RPMI7951 (cell line): ENCODE data around the gene MYL9. TPM values are rescaled to one million over a fixed set of nuclear protein-coding genes. Genes with fewer than 3 reads are reported as not detected.
"Not testable (repeated sequence)": the region's sequence is repeated elsewhere in the genome, so short reads cannot be mapped to it uniquely, and the experiment has no call there.

ENCODE experiments used
- DNase-seq: peaks from one replicate; pipeline ENCODE4 v3.0.0-alpha.2; 2012; ENCODE audit warnings: low read depth
- total RNA-seq: library from RNA; depleted of rRNA; stranded (reverse); fragments of >200 nt; shearing (Covaris generic); gene quantifications from 2 replicates; pipeline ENCODE4 v1.2.3, GENCODE V29; 2014

The MYL9 gene
- total RNA-seq, 1 experiment from 2014 or later, result 20.3 TPM

DNA sequence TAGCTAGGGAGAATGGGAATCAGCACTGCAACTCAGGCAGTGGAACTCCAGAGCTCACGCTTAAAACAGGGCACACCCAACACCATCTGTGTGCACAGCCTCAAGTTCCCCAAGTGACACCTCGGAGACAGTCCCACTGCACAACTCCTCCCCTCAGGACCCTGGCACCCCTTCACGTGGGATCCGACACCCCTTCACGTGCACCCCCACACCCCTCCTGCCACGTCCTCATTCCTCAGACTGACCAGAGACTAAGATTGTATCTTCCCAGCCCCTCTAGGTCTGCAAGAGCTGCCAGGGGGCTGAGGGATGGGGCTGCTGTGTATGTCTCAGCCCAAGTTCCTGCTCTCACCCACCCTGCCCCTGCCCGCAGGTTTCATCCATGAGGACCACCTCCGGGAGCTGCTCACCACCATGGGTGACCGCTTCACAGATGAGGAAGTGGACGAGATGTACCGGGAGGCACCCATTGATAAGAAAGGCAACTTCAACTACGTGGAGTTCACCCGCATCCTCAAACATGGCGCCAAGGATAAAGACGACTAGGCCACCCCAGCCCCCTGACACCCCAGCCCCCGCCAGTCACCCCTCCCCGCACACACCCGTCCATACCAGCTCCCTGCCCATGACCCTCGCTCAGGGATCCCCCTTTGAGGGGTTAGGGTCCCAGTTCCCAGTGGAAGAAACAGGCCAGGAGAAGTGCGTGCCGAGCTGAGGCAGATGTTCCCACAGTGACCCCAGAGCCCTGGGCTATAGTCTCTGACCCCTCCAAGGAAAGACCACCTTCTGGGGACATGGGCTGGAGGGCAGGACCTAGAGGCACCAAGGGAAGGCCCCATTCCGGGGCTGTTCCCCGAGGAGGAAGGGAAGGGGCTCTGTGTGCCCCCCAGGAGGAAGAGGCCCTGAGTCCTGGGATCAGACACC, 7.6 kb downstream of the MYL9 start:
- no peak for DNase-seq

DNA sequence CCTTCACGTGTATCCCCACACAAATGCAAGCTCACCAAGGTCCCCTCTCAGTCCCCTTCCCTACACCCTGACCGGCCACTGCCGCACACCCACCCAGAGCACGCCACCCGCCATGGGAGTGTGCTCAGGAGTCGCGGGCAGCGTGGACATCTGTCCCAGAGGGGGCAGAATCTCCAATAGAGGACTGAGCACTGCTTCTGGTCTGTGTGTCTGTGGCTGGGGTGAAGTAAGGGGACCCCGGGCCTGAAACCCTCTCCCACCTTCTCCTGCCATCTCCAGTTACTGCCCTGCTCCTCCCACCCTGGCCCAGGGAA, 8.3 kb downstream of the MYL9 start:
- DNase-seq, result no peak

DNA sequence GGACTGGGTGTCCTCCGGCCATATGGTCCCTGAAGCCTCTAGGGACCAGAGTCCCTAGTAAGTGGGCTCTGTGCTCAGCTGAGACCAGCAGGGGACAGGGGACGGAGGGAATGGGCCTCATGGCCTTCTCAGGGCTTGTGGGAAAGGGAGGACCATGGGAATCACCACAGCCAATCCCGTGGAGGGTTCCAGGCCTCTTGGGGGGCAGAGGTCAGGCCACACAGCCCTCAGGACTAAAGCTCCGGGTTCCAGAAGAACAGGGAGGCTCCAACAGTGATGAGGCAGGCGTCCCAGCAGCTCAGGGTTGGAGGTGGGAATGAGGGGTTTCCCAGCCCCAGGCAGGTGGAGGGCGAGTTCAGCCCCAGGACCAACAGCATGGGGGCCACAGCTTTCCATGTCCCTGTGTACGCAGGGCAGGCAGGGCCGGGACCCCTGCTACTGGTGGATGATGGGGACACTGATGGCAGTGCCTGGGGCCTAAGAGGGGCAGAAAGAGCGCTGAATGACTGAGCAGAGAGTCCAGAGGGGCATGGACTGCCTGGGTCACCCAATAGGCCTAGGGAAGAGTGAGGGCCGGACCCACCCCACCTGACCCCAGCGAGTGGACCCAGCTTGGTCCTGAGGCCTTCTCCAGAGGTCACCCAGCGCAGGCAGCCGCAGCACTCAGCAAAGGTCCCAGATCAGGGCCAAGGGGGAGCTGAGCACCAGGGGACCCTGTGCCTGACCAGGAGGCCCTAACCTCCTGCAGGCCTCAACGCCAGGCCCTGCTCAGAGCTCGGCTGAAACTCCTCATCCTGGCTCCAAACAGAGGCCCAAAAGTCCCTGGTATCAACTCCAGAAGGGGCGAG, 8.8 kb downstream of the MYL9 start:
- DNase-seq, result no peak

DNA sequence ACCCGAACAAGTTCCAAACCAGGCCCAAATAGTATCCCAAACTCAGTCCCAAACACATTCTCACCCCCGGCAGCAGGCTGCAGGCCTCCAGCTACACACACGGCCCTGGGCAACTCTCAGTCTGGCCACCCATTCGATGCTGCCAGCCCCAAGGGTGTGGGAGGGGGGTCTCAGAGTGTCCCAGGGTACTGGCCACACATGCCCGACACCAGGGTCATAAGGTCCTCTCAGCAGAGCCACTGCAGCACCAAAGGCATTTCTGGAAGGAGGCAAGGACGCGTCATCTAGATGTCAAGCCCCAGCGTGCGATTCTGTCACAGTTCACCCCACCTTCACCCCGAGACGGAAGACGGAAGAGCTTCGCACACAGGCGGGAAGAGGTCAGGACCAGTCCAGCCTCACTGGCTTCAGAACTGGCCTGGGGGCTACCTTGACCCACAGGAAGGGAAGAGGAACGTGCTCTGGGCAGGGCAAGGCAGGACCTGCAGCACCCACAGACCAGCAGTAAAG, 9.5 kb downstream of the MYL9 start:
- DNase-seq, result no peak

DNA sequence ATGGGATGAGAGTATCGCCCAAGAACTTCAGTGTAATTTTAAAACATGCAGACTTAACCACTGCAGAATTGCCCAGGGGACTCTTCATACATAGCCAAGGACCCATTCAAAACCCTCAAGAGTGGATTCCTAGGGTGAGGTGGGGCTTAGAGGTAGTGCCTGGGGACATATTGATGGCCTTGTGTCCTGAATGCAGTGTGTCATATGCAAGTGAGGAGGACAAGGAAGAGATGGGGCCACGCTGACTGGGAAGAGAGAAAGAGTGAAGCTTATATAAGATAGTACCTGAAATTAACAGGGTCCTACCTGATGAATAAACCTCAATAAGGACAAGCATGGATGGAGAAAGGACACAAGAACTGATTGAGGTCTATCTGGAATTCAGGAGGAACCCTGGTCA, 13.9 kb downstream of the MYL9 start:
- no peak for DNase-seq

DNA sequence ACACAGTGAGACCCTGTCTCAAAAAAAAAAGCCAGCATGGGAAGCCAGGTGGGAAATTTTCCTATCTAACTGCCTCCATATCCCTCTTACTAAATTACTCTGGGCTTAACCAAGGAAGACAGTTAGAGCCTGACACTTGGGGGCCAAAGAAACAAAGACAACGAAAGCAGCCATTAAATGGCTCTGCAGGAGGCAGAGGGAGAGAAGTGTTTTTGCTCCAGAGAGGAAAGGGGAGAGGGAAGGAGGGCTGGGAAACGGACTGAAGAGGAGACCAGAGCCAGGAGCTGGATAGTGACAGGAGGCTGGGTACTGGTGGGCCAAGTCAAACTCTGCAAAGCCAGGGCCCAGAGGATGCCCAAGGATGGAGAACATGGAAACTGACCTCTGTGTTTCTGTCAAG, 21.4 kb downstream of the MYL9 start:
- no peak for DNase-seq

DNA sequence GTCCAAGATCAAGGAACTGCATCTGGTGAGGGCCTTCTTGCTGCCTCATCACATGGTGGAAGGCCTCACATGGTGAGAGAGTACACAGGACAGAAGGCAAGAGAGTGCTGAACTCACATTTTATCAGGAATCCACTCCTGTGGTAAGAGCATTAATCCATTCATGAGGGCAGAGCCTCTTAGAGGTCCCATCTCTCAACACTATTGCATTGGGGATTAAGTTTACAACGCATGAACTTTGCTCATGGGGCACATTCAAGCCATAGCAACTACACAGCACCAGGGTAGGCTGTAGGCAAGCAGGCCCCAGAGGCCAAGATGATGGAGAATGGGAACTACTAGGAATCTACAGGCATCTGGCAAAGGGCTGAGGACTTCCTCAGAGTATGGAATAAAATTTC, 22.1 kb downstream of the MYL9 start:
- DNase-seq, result no peak

DNA sequence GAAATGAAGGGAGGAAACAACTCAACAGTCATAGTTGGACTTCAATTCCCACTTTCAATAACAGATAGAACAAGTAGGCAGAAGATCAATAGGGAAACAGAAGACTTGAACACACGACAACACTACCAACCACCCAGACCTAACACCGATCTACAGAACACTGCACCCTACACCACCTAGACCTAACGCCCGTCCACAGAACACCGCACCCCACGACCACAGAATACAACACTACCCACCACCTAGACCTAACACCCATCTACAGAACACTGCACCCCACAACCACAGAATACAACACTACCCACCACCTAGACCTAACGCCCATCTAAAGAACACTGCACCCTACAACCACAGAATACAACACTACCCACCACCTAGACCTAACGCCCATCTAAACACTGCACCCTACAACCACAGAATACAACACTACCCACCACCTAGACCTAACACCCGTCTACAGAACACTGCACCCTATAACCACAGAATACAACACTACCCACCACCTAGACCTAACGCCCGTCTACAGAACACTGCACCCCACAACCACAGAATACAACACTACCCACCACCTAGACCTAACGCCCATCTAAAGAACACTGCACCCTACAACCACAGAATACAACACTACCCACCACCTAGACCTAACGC, 22.9 kb downstream of the MYL9 start:
- DNase-seq, result not testable (repeated sequence)

DNA sequence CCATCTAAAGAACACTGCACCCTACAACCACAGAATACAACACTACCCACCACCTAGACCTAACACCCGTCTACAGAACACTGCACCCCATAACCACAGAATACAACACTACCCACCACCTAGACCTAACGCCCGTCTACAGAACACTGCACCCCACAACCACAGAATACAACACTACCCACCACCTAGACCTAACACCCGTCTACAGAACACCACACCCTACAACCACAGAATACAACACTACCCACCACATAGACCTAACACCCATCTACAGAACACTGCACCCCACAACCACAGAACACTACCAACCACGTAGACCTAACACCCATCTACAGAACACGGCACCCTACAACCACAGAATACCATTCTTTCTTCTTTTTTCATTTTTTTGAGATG, 23.4 kb downstream of the MYL9 start:
- not testable (repeated sequence) for DNase-seq

DNA sequence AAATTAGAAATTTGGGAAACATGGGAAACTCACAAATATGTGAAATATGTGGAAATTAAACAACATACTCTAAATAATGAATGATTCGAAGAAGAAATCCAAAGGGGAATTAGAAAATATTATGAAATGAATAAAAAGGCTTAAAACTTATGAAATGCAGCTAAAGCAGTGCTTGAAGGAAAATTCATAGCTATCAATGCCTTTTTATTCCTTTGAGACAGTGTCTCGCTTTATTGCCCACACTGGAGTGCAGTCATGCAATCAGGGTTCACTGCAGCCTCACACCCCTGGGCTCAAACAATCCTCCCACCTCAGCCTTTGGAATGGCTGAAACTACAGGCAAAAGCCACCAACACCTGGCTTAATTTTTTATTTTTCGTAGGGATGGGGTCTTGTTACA, 24.2 kb downstream of the MYL9 start:
- no peak for DNase-seq

DNA sequence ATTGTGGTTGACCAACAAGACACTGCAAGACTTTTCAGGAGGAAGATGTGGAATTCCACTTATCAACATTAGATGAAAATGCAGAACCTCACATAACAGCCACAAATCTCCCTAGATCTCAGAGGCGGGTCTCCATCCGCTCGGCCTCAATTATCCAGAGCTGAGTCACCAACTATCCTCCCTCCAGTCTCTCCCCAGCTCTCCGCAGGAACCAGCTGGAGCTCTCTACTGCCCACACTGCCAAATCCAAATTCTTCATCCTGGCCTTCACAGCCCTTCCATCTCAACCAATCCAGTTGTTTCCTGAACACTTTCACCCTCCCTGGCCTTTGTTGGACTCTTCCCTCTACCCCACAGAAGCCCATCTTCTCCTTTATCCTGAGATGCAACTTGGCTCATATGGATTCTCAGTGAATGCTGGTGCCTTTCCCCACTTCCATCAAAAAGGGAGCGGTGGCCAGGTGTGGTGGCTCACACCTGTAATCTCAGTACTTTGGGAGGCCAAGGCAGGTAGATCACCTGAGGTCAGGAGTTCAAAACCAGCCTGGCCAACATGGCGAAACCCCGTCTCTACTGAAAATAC, 28.6 kb downstream of the MYL9 start:
- peak; percentile 87 for DNase-seq

DNA sequence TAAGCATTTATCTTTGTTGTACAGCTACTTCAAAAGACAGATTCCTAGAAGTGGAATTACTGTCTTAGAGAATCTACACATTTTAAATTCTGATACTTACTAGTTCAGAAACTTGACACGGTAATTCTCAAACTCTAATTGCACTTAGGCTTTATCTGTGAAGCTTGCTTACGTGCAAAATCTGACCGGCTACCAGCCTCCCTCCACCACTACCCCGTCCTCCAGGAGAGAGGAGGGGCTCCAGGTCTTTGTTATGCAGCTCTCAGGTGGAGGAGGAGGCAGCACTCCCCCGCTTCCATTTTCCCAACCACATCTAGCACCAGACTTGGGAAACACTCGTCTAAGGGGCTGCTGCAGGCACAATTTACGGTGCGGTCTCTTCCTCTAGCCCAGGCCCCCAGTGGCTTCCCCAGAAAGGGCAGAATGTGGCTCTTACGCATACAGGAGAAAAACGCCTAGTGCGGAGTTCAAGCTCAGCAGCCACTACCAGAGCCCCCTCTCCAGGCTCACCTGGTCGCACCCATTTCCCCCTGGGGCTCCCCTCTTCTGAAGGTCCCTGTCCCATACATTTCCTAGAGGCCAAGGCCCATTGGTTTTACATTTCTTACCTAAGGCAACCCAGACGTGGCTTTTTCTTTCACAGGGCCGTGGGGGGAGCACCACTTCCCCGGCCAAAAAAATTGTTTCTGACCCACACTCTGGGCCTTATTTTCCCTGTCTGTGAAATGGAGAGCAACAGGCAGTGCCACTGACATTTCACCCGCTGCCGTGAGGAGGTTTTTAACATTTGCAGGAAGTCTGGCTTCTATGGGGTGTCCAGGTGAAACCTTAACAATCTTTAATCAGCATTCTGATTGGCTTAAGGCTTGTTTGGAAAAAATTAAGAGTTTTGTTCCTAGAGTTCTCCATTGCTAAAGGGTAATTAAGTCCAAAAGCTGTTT, 30.5 kb downstream of the MYL9 start:
- DNase-seq, result no peak

DNA sequence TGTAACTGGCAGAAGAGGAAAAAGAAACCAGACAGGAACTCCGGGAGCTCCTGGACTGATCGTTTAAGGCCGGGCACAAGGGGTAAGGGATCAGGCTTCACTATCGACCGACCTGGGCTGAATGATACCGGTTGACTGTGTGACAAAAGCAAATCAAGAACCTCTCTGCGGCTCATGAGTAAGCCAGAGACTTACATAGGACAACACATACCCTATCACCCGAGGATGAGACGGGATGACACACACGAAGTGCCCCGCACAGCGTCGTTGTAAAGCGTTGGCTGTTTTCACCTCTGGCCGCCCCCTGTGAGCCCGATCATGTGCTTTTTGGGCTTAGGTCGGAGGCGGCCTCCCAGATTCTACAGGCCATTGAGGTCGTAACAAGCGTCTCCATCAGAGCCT, 31.4 kb downstream of the MYL9 start:
- peak; percentile 58 for DNase-seq

DNA sequence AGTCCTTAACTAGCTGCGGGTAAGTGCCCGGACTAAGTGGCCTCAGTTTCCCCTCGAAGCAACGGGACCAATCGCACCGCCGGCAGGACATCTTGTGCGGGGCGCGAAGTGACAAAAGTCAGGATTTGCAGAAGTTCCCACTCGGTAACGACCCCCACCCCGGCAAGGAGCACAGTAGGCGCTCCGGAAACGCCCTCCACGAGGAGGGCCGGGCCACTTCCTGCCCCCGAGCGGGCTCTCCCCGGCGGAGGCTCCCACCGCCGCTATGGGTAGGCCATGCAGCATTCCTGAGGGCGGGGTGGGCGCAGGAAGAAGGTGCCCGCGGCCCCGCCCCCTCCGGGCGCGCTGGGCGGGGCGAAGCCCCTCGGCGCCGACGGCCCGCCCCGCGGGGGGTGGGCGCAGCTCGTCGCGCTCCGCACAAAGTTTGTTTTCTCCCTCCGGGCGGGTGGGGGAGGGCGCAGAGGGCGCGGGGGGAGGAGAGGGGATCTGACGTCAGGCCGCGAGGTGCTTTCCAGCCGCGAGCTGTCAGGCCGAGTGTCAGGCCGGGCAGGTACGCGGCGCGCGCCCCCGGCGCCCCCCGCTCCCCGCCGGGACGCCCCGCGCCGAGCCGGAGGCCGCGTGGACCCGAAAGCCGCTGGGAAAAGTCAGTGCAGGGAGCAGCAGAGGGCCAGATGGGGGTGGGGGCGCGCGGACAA, 31.9 kb downstream of the MYL9 start, which contains the start of gene TGIF2:
Gene TGIF2, plus strand, starts transcription at position 495 of the 695 bp plus-strand sequence. CDS start 5,178 bp downstream, outside the sequence.
- peak; percentile 89 for DNase-seq

DNA sequence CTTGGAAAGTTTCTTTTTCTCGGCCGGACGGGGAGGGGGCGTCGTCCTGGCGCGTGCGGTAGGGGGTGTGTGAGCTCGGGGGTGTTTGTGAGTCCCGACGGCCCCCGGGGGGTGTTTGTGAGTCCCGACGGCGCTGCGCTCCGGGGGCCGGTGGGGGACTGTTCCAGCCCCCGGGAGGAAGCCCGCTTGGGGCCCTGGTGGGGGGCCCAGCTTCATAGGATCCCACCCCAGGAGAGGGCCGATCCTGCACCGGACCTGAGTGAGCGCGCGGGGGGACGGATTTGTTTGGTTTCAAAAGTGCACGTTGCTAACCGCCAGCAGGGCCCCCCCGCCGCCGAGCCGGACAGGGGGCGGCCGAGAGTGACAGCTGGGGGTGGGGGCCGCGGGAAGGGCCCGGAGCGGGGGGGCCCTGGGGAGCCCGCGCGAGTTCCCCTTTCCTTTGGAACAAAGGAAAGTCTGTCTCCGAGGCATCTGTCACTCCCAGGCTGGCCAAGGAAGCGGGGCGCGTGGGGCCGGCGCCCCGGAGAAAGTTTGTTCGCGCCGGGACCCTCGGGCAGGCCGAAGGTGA, 32.6 kb downstream of the MYL9 start:
- DNase-seq, result peak; percentile 29

DNA sequence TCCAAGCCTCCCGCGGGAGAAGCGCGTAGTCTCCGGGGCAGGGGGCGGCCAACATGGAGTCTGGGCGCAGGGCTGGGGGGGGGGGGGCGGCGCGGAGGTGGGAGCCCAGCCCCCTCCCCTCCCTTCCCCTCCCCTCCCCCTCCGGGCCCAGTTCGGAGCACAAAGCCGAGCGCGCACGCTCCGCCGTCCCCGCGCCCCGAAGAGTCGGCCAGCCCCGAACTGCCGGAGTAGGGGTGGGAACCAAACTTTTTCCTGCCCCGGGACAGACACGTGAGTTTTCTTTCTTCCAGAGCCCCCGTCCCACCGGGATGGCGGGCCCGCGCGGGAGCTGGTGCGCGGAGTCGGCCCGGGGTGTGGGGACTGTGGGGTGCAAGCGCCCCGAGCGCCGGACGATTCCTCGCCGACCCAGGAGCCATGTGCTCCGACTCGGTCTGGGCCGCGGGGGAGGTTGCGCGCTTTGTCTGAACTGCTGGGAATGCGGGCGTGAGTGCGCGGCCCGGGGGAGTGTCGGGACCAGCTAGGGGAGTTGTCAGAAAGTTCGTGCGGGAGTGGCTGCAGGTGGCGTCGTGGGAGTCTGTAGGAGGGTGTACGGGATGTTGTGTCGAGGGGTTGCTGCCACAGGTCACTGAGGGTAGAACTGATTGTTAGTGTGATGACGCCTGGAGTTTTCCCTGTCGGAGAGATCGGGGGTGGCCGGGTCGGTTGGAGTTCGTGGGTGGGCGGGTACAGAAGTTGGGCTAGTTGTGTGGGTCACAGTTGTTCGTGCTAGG, 33.2 kb downstream of the MYL9 start:
- DNase-seq, result peak; percentile 67

DNA sequence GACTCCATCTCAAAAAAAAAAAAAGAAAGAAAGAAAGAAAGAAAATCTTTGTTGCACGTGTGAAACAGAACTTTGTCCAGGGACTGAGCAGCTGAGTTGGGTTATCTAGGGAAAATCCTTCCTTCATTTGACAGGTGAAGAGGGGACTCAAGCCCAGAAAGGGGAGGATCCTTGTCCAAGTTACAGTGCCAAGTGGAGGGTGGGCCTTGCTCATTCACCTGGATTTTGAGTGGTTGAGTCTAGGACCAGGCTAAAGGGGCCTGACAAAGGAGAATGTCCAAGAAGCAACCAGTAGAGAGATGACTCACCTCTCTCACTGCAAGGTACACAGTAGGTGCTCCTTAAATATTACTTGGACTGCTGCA, 34.7 kb downstream of the MYL9 start:
- DNase-seq, result no peak

DNA sequence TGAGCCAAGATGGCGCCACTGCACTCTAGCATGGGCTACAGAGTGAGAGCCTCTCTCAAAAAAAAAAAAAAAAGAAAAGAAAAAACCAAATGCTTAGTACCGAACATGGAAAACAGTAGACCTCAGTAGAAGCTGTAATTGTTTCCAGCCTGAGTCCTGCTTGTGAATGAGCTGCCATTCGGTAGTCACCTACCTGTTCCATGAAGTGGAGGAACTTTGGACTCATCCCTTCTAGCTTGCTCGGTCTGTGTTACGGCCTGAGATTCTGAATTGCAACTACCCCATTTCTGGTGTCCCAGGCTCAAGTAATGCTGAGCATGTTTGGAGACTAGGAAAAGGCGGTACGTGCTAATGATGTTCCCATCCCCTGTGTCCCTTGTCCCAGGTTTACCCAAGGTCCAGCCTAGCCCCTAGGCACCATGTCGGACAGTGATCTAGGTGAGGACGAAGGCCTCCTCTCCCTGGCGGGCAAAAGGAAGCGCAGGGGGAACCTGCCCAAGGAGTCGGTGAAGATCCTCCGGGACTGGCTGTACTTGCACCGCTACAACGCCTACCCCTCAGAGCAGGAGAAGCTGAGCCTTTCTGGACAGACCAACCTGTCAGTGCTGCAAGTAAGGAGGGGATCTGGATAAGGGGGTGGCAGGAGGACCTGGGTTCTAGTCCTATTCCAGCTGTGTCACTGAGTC, 37.2 kb downstream of the MYL9 start:
- no peak for DNase-seq
